Common myeloid progenitor, CD34-positive (primary cell): ENCODE measurements around the gene RHOH.
A peak's percentile ranks its signal among the peaks of the same experiment; 100 is the strongest.

Experiments used
- CTCF ChIA-PET: fragments of 350-600 bp; sonication (Branson Sonifier 250); formaldehyde crosslinking; loops from one replicate; lab custom pipeline; 2021; ENCODE audit warnings: antibody characterized with exemption; lab: Charles Lee
- POLR2A ChIA-PET: fragments of 350-600 bp; sonication (Branson Sonifier 250); formaldehyde crosslinking; loops from one replicate; lab custom pipeline; 2021; ENCODE audit warnings: antibody characterized with exemption; lab: Charles Lee
- DNase-seq, 3 donors: peaks; one replicate each; pipeline versions ENCODE4 v3.0.0 to v3.0.0-alpha.2; 2013
- H3K27ac ChIP-seq, 2 experiments: 1 replicate in 1 of 2; 2 replicates in 1 of 2; pipeline ENCODE4 v1.7.0; 2013; ENCODE audit warnings: inconsistent platforms in 2 of 2, low read length in 2 of 2, mild to moderate bottlenecking in 2 of 2, low read depth in 1 of 2, moderate library complexity in 1 of 2; ENCODE audit not compliant: severe bottlenecking in 2 of 2, insufficient read depth in 1 of 2, poor library complexity in 1 of 2
- H3K27me3 ChIP-seq, 5 experiments: replicated peaks in 2 of 5; 1 replicate in 3 of 5; 2 replicates in 2 of 5; pipeline versions ENCODE4 v1.6.1 to v1.7.0; 2013; ENCODE audit warnings: low read length in 4 of 5, mild to moderate bottlenecking in 2 of 5, moderate library complexity in 2 of 5, inconsistent platforms in 1 of 5; ENCODE audit not compliant: insufficient read depth in 5 of 5, control insufficient read depth in 4 of 5
- H3K36me3 ChIP-seq, 4 experiments: 1 replicate in 2 of 4; 2 replicates in 2 of 4; pipeline versions ENCODE4 v1.6.1 to v1.7.0; 2013; ENCODE audit warnings: low read length in 3 of 4, control low read depth in 1 of 4, mild to moderate bottlenecking in 1 of 4; ENCODE audit not compliant: control insufficient read depth in 4 of 4, insufficient read depth in 4 of 4
- H3K4me1 ChIP-seq, 4 experiments: 1 replicate in 3 of 4; 2 replicates in 1 of 4; pipeline versions ENCODE4 v1.6.1 to v1.7.1; 2013; ENCODE audit warnings: low read length in 3 of 4, mild to moderate bottlenecking in 3 of 4, control low read depth in 1 of 4, inconsistent platforms in 1 of 4, moderate library complexity in 1 of 4; ENCODE audit not compliant: control insufficient read depth in 4 of 4, insufficient read depth in 4 of 4; ENCODE audit errors: control extremely low read depth in 1 of 4
- H3K4me3 ChIP-seq, 7 experiments: 1 replicate in 4 of 7; 2 replicates in 3 of 7; pipeline versions ENCODE4 v1.5.1 to v1.7.0; 2013; ENCODE audit warnings: mild to moderate bottlenecking in 7 of 7, low read length in 6 of 7, moderate library complexity in 6 of 7, inconsistent platforms in 2 of 7, low read depth in 2 of 7, control low read depth in 1 of 7; ENCODE audit not compliant: insufficient read depth in 4 of 7, control insufficient read depth in 1 of 7; ENCODE audit errors: extremely low read depth in 1 of 7
- H3K9me3 ChIP-seq, 5 experiments: 1 replicate in 4 of 5; 2 replicates in 1 of 5; pipeline versions ENCODE4 v1.6.1 to v1.7.1; 2013; ENCODE audit warnings: low read length in 4 of 5, mild to moderate bottlenecking in 2 of 5, inconsistent platforms in 1 of 5, low read depth in 1 of 5, moderate library complexity in 1 of 5; ENCODE audit not compliant: control insufficient read depth in 4 of 5, insufficient read depth in 2 of 5; ENCODE audit errors: control extremely low read depth in 1 of 5
- WGBS: methylation state at CpG from one replicate; pipeline ENCODE4 v1.1.5; 2013; ENCODE audit not compliant: insufficient coverage; 5-methylcytosine and 5-hydroxymethylcytosine counted together

Gene RHOH

GRCh38 chr4:40232610-40233009 lies 35.8 kb downstream of the RHOH start:
- no peak overlapping the region for H3K27ac ChIP-seq
- no peaks in the 10 kb centered on the region for H3K27me3 ChIP-seq
- H3K36me3 ChIP-seq: peaks cover 0 to 11% (median 3%) of the 10 kb centered on the region in 4 experiments
- POLR2A ChIA-PET: no interaction called here
- CTCF ChIA-PET: interaction anchor here (0.7 to 2.5 kb wide), 4 partner anchors 10 to 77 kb away, joined by 3 to 12 read pairs (median 7); no protein-coding TSS in a partner anchor
- peaks cover 0 to 31% (median 19%) of the 10 kb centered on the region in 4 experiments for H3K4me1 ChIP-seq
- H3K9me3 ChIP-seq: no peaks in the 10 kb centered on the region
- no peak for DNase-seq
- WGBS: 80% methylated on average over 3 of the region's 3 CpGs
- no peak overlapping the region for H3K4me3 ChIP-seq

- Histone ChIP-seq H3K9me3 (no peaks in the 10 kb centered on the region), H3K36me3 (peaks cover 0 to 11% (median 3%) of the 10 kb centered on the region in 4 experiments), H3K4me1 (peaks cover 1 to 36% (median 25%) of the 10 kb centered on the region in 4 experiments), H3K27ac (no peak overlapping the region), H3K4me3 (no peak overlapping the region), H3K27me3 (no peaks in the 10 kb centered on the region)
- ChIA-PET POLR2A (no interaction called here), CTCF (interaction anchor here (0.7 kb wide), 1 partner anchor 14 kb away, joined by 4 read pairs; no protein-coding TSS in a partner anchor)
- 100% methylated on average over 2 of the region's 3 CpGs for WGBS
- no peak for DNase-seq
These were observed 36.4 kb downstream of the RHOH start for GRCh38 chr4:40233227-40233626.

DNA sequence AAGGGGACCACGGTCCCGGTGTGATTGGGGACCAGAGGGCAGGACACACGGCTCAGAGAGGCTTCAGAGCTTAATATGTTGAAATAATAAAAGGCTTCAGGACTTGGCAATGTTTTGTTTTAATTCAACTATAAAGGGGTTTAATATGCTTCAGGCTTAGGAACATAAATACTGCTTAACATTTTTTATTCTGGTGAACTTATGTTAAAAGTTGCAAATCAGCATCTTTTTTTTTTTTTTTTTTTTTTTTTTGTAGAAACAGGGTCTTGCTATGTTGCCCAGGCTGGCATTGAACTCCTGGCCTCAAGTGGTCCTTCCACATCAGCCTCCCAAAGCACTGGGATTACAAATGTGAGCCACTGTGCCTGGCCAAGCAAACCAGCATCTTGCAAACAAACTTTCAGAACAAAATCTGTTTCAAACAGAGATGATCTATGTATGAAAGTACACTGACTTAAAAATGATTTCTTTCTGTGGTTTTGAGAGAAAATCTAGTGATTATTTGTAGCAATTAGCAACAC lies 37.7 kb downstream of the RHOH start:
- Histone ChIP-seq H3K9me3 (no peaks in the 10 kb centered on the region), H3K27me3 (no peaks in the 10 kb centered on the region), H3K36me3 (peaks cover 0 to 13% (median 6%) of the 10 kb centered on the region in 4 experiments), H3K27ac (no peak overlapping the region), H3K4me3 (no peak overlapping the region), H3K4me1 (peaks cover 4 to 48% (median 35%) of the 10 kb centered on the region in 4 experiments)
- WGBS: no CpG with 5 or more reads among the region's 3 CpGs
- CTCF ChIA-PET: interaction anchor here (0.6 to 1.3 kb wide), 2 partner anchors 49 to 85 kb away, joined by 3 to 4 read pairs; no protein-coding TSS in a partner anchor
- DNase-seq: no peak
- POLR2A ChIA-PET: no interaction called here

DNA sequence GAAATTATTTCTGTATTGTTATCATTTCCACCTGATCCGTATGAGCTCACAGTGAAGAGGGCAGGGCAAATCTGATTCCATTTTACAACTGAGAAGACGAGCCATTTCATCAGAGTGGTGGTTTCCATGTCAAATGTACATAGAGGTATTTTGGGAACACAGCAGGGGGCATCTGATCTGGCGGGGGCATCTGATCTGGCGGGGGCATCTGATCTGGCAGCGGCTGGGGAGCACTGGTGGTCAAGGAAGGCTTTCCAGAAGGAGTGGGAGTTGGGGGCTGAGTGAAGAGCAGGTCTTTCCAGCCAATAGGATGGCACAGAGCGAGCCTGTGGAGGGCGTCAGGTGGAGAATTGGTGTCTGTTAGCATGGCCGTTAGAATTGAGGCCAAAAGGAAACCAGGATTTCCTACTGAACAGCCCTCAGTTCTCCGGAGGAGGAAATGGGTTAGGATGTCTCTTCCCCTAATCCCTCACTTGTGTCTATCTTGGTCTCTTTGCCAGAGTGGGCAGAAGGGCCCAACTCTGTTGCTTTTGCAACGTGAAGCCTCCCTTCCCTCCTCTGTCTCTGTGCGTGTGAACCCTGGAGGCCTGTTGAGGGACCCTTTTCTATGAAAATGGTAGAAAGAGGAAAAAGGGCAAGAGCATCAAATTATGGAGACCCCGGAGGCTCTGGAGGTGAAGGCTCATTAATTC lies 41.3 kb downstream of the RHOH start:
- Histone ChIP-seq H3K36me3 (peaks cover 2 to 7% (median 4%) of the 10 kb centered on the region in 4 experiments), H3K9me3 (no peaks in the 10 kb centered on the region), H3K27me3 (no peaks in the 10 kb centered on the region), H3K4me1 (peaks cover 13 to 61% (median 49%) of the 10 kb centered on the region in 4 experiments), H3K27ac (peak overlapping the region in 1 of 2 experiments; percentile 89), H3K4me3 (peak overlapping the region in 3 of 7 experiments; percentile 22 to 39 (median 37))
- no peak for DNase-seq
- 80% methylated on average over 8 of the region's 12 CpGs for WGBS
- POLR2A ChIA-PET: interaction anchor here (0.5 to 1.1 kb wide), 2 partner anchors 27 to 29 kb away, joined by 3 to 4 read pairs; no protein-coding TSS in a partner anchor
- CTCF ChIA-PET: interaction anchor here (0.7 to 2.4 kb wide), 4 partner anchors 8 to 476 kb away, joined by 3 to 13 read pairs (median 4); no protein-coding TSS in a partner anchor

GRCh38 chr4:40238700-40239548 lies 42.1 kb downstream of the RHOH start:
- Histone ChIP-seq H3K27ac (peak overlapping the region in 1 of 2 experiments; percentile 89), H3K4me3 (peak overlapping the region in 2 of 7 experiments; percentile 21 to 39), H3K9me3 (no peaks in the 10 kb centered on the region), H3K4me1 (peaks cover 13 to 69% (median 57%) of the 10 kb centered on the region in 4 experiments), H3K27me3 (no peaks in the 10 kb centered on the region), H3K36me3 (peaks cover 5 to 15% (median 12%) of the 10 kb centered on the region in 4 experiments)
- ChIA-PET POLR2A (interaction anchor here (0.5 to 1.1 kb wide), 2 partner anchors 26 to 28 kb away, joined by 3 to 4 read pairs; no protein-coding TSS in a partner anchor), CTCF (interaction anchor here (1.1 to 2.4 kb wide), 3 partner anchors 9 to 44 kb away, joined by 3 to 13 read pairs (median 4); no protein-coding TSS in a partner anchor)
- peak in 2 of 3 donors; percentile 61 to 71 for DNase-seq
- 77% methylated on average over 9 of the region's 12 CpGs for WGBS

- no peaks in the 10 kb centered on the region for H3K9me3 ChIP-seq
- no peak overlapping the region for H3K4me3 ChIP-seq
- peaks cover 13 to 62% (median 56%) of the 10 kb centered on the region in 4 experiments for H3K4me1 ChIP-seq
- ChIA-PET POLR2A (no interaction called here), CTCF (interaction anchor here (0.6 to 2.4 kb wide), 4 partner anchors 10 to 69 kb away, joined by 3 to 13 read pairs (median 4); no protein-coding TSS in a partner anchor)
- no peaks in the 10 kb centered on the region for H3K27me3 ChIP-seq
- 94% methylated on average over 3 of the region's 4 CpGs for WGBS
- no peak for DNase-seq
- peaks cover 12 to 25% (median 19%) of the 10 kb centered on the region in 4 experiments for H3K36me3 ChIP-seq
- H3K27ac ChIP-seq: peak overlapping the region in 1 of 2 experiments; percentile 89
These were observed 43.3 kb downstream of the RHOH start for GRCh38 chr4:40240040-40240653.
